HCT116 (cell line): ENCODE results near the gene SLC12A8. TPM values are rescaled to one million over a fixed set of nuclear protein-coding genes. Genes with fewer than 3 reads are reported as not detected.
A peak's percentile ranks its signal among the peaks of the same experiment; 100 is the strongest.

Experiments
- ATAC-seq: fragments of 200-7000 bp; cut with Tn5 transposase; 2 replicates; pipeline ENCODE4 v1.9.1; 2020; ENCODE audit warnings: mild to moderate bottlenecking, moderate library complexity
- BruUV-seq: library from RNA; stranded (reverse); fragments of 400-500 nt; replicated peaks from 2 replicates; lab custom pipeline; 2021; lab: Mats Ljungman, UMichigan
- CTCF ChIA-PET: fragments of 300-600 bp; sonication (Branson Sonifier 250); formaldehyde crosslinking; loops from one replicate; lab custom pipeline; 2021; ENCODE audit warnings: antibody characterized with exemption; lab: Charles Lee
- POLR2A ChIA-PET: fragments of 300-600, 350-600 bp; sonication (Branson Sonifier 250); formaldehyde crosslinking; loops from one replicate; lab custom pipeline; 2021; ENCODE audit warnings: antibody characterized with exemption; lab: Charles Lee
- RAD21 ChIA-PET, 2 experiments: fragments of 300-600 bp; sonication (Branson Sonifier 250); formaldehyde crosslinking; loops; one replicate each; lab custom pipeline; 2023; ENCODE audit warnings: low total read pairs in 2 of 2; ENCODE audit not compliant: uncharacterized antibody in 2 of 2, unreplicated experiment in 2 of 2, low non-redundant PET in 1 of 2; lab: Charles Lee
- DNase-seq: peaks from one replicate; pipeline ENCODE4 v3.0.0-alpha.2; 2010; ENCODE audit warnings: low read depth, low spot score
- H2AFZ ChIP-seq: fragments of 200-600 bp; shearing (Covaris generic), sonication (generic); 2 replicates; pipeline ENCODE4 v1.6.1; 2017; ENCODE audit warnings: low read depth, mixed run types, mixed read lengths, antibody characterized with exemption, low read length; ENCODE audit not compliant: poor library complexity, severe bottlenecking
- H3K27ac ChIP-seq: 2 replicates; pipeline ENCODE4 v1.5.1; 2012; ENCODE audit warnings: low read depth, low read length
- H3K27me3 ChIP-seq: fragments of 200-600 bp; sonication (generic); 2 replicates; pipeline ENCODE4 v1.6.1; 2016; ENCODE audit warnings: mixed run types, low read length, mixed read lengths; ENCODE audit not compliant: insufficient read depth
- H3K36me3 ChIP-seq, 2 experiments: fragments of 200-500 bp in 1 of 2; fragments of 200-600 bp in 1 of 2; sonication (Bioruptor generic) in 1 of 2; sonication (generic) in 1 of 2; 2 replicates each; pipeline versions ENCODE4 v1.5.1 to v1.6.1; 2014 to 2016; ENCODE audit warnings: low read length in 2 of 2, inconsistent platforms in 1 of 2, mixed read lengths in 1 of 2, mixed run types in 1 of 2; ENCODE audit not compliant: insufficient read depth in 2 of 2, control insufficient read depth in 1 of 2
- H3K4me1 ChIP-seq, 2 experiments: fragments of 200-600 bp in 1 of 2; sonication (generic) in 1 of 2; 2 replicates each; pipeline versions ENCODE4 v1.5.1 to v1.6.1; 2012 to 2017; ENCODE audit warnings: low read length in 2 of 2, inconsistent platforms in 1 of 2, mild to moderate bottlenecking in 1 of 2, mixed read lengths in 1 of 2, mixed run types in 1 of 2, moderate library complexity in 1 of 2; ENCODE audit not compliant: insufficient read depth in 2 of 2, control insufficient read depth in 1 of 2
- H3K4me2 ChIP-seq: fragments of 200-600 bp; sonication (generic); 2 replicates; pipeline ENCODE4 v1.6.1; 2017; ENCODE audit warnings: mixed run types, low read length, mixed read lengths
- H3K4me3 ChIP-seq, 2 experiments: fragments of 200-600 bp in 1 of 2; sonication (generic) in 1 of 2; replicated peaks in 1 of 2; 2 replicates each; pipeline ENCODE4 v1.5.1; 2011 to 2016; ENCODE audit warnings: low read length in 2 of 2, control low read depth in 1 of 2, low read depth in 1 of 2, mild to moderate bottlenecking in 1 of 2, mixed read lengths in 1 of 2, mixed run types in 1 of 2
- H3K79me2 ChIP-seq: fragments of 200-600 bp; sonication (generic); 2 replicates; pipeline ENCODE4 v1.6.1; 2017; ENCODE audit warnings: mild to moderate bottlenecking, mixed run types, low read length, moderate library complexity, mixed read lengths; ENCODE audit not compliant: insufficient read depth
- H3K9ac ChIP-seq: fragments of 200-600 bp; sonication (generic); 2 replicates; pipeline ENCODE4 v1.6.1; 2016; ENCODE audit warnings: low read length, mixed read lengths
- H3K9me2 ChIP-seq: fragments of 200-600 bp; sonication (generic), shearing (Covaris generic); 2 replicates; pipeline ENCODE4 v1.6.1; 2017; ENCODE audit warnings: mixed run types, mild to moderate bottlenecking, moderate library complexity; ENCODE audit not compliant: insufficient read depth
- H3K9me3 ChIP-seq, 2 experiments: fragments of 200-500 bp in 1 of 2; fragments of 200-600 bp in 1 of 2; sonication (Bioruptor generic) in 1 of 2; sonication (generic) in 1 of 2; 2 replicates each; pipeline ENCODE4 v1.6.1; 2014 to 2017; ENCODE audit warnings: low read length in 2 of 2, mixed read lengths in 2 of 2, inconsistent platforms in 1 of 2, low read depth in 1 of 2, mild to moderate bottlenecking in 1 of 2, mixed run types in 1 of 2, moderate library complexity in 1 of 2; ENCODE audit not compliant: control insufficient read depth in 1 of 2, insufficient read depth in 1 of 2
- H4K20me1 ChIP-seq: fragments of 200-600 bp; sonication (generic), shearing (Covaris generic); 2 replicates; pipeline ENCODE4 v1.6.1; 2017; ENCODE audit warnings: mixed run types, mild to moderate bottlenecking, moderate library complexity; ENCODE audit not compliant: insufficient read depth
- CEBPB ChIP-seq: IDR thresholded peaks from 2 replicates; pipeline ENCODE4 v1.6.1; 2012; ENCODE audit warnings: low read depth
- EZH2 ChIP-seq: fragments of 200-600 bp; sonication (generic); IDR thresholded peaks from 2 replicates; pipeline ENCODE4 v1.6.1; 2017; ENCODE audit warnings: antibody characterized with exemption, mixed run types
- FOSL1 ChIP-seq: IDR thresholded peaks from 2 replicates; pipeline ENCODE4 v1.6.1; 2012; ENCODE audit warnings: low read depth
- POLR2A ChIP-seq: IDR thresholded peaks from 2 replicates; pipeline ENCODE4 v1.7.0; 2011; ENCODE audit warnings: borderline replicate concordance; ENCODE audit not compliant: insufficient read depth, insufficient read length; ENCODE audit errors: extremely low read depth
- RAD21 ChIP-seq: IDR thresholded peaks from 2 replicates; pipeline ENCODE4 v1.6.1; 2012; ENCODE audit warnings: low read depth, mild to moderate bottlenecking
- YY1 ChIP-seq: IDR thresholded peaks from 2 replicates; pipeline ENCODE4 v1.6.1; 2011; ENCODE audit warnings: low read length, low read depth, moderate library complexity, mild to moderate bottlenecking; ENCODE audit not compliant: insufficient replicate concordance; ENCODE audit errors: extremely low read depth
- ZFX ChIP-seq: fragments of 450-650 bp; IDR thresholded peaks from 2 replicates; pipeline ENCODE4 v1.6.1; 2017
- intact Hi-C: fragments of 100-400 bp; cut with micrococcal nuclease; formaldehyde crosslinking; loops from 2 replicates; pipeline ENCODE4 v1.10.0; 2022
- total RNA-seq: library from RNA; stranded (reverse); gene quantifications from one replicate; pipeline ENCODE4 v1.2.1, GENCODE V29; 2021; ENCODE audit not compliant: unreplicated experiment
- TF ChIP-seq, protein P1 (sequence below): IDR thresholded peaks from 2 replicates; pipeline ENCODE4 v1.6.1; 2011; ENCODE audit warnings: mild to moderate bottlenecking, low read length, moderate library complexity; ENCODE audit not compliant: insufficient replicate concordance; ENCODE audit errors: extremely low read depth
- TF ChIP-seq, protein P2 (sequence below), 3 experiments: fragments of 200-600 bp in 1 of 3; sonication (generic) in 1 of 3; IDR thresholded peaks in 2 of 3; conservative IDR thresholded peaks in 1 of 3; 2 replicates each; pipeline ENCODE4 v1.5.1; 2012 to 2017; ENCODE audit warnings: low read depth in 2 of 3, low read length in 2 of 3, antibody characterized with exemption in 1 of 3, borderline replicate concordance in 1 of 3, control low read depth in 1 of 3, mild to moderate bottlenecking in 1 of 3, mixed read lengths in 1 of 3, mixed run types in 1 of 3, moderate library complexity in 1 of 3; ENCODE audit not compliant: insufficient read depth in 1 of 3
- TF ChIP-seq, protein P3 (sequence below): IDR thresholded peaks from 2 replicates; pipeline ENCODE4 v1.6.1; 2012; ENCODE audit warnings: low read depth
- TF ChIP-seq, protein P4 (sequence below): IDR thresholded peaks from 2 replicates; pipeline ENCODE4 v1.6.1; 2012
- TF ChIP-seq, protein P5 (sequence below): IDR thresholded peaks from 2 replicates; pipeline ENCODE4 v1.6.1; 2012

SLC12A8 gene
- total RNA-seq, 1 experiment from 2014 or later, result 19.9 TPM

DNA sequence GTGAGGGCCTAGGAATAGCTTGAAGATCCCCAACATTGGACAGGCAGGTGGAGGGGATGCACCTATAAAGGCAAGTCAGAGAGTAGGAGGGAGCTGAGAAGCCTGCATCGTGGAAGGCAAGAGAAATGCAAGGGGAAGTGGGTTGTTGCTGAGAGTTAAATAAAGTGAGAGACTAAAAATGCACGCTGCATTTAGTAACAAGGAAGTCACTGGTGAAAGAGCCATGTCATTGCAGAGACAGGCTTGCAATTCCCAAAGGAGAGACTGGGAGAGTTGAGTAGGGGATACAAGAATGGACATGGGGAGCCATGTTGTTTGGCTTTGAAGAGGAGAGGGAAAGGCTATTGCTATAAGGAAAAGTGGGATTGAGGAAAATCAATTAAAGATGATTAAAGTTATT is 79.7 kb downstream of the SLC12A8 start (continued):
- TF ChIP-seq, protein P1, sequence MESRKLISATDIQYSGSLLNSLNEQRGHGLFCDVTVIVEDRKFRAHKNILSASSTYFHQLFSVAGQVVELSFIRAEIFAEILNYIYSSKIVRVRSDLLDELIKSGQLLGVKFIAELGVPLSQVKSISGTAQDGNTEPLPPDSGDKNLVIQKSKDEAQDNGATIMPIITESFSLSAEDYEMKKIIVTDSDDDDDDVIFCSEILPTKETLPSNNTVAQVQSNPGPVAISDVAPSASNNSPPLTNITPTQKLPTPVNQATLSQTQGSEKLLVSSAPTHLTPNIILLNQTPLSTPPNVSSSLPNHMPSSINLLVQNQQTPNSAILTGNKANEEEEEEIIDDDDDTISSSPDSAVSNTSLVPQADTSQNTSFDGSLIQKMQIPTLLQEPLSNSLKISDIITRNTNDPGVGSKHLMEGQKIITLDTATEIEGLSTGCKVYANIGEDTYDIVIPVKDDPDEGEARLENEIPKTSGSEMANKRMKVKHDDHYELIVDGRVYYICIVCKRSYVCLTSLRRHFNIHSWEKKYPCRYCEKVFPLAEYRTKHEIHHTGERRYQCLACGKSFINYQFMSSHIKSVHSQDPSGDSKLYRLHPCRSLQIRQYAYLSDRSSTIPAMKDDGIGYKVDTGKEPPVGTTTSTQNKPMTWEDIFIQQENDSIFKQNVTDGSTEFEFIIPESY, result no peak

DNA sequence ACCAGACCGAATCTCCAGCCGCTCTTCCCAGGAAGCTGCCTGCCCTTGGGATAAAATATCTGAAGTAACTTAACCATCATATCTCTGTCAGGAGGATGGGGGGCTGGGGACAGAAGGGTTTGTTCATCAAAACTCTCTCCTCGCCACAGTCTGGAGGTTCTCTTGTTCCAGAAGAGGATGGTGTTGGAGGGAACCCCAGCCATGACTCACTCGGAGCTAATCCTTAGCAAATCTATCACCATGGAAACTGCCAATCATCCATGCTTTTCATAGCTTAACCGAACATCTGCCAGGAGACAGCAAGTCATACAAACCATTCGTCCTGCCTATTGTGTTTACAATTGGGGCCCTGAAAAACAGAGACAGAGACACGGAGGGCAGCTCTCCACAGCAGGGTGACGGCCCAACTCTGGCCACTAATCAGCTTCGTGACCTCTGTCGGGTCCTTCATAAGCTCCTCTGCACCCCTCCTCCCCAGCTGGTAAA is 83.0 kb downstream of the SLC12A8 start:
- POLR2A ChIA-PET, result no interaction called here
- Histone ChIP-seq H3K9me3 (no peaks in the 10 kb centered on the region), H3K9ac (no peak overlapping the region), H2AFZ (no peak overlapping the region), H3K79me2 (no peaks in the 10 kb centered on the region), H3K4me1 (peaks cover 15 to 16% of the 10 kb centered on the region in 2 experiments), H4K20me1 (no peaks in the 10 kb centered on the region), H3K4me3 (no peak overlapping the region), H3K36me3 (no peaks in the 10 kb centered on the region), H3K27ac (no peak overlapping the region), H3K27me3 (no peaks in the 10 kb centered on the region), H3K4me2 (peak overlapping the region; percentile 10), H3K9me2 (no peaks in the 10 kb centered on the region)
- CTCF ChIA-PET, result interaction anchor here (1.3 kb wide), 1 partner anchor 21 kb away, joined by 5 read pairs; no protein-coding TSS in a partner anchor
- DNase-seq (no peak), ATAC-seq (peak; percentile 81)
- intact Hi-C loops, result no loop called here
- no TSS peak for BruUV-seq
- TF ChIP-seq, protein P2, sequence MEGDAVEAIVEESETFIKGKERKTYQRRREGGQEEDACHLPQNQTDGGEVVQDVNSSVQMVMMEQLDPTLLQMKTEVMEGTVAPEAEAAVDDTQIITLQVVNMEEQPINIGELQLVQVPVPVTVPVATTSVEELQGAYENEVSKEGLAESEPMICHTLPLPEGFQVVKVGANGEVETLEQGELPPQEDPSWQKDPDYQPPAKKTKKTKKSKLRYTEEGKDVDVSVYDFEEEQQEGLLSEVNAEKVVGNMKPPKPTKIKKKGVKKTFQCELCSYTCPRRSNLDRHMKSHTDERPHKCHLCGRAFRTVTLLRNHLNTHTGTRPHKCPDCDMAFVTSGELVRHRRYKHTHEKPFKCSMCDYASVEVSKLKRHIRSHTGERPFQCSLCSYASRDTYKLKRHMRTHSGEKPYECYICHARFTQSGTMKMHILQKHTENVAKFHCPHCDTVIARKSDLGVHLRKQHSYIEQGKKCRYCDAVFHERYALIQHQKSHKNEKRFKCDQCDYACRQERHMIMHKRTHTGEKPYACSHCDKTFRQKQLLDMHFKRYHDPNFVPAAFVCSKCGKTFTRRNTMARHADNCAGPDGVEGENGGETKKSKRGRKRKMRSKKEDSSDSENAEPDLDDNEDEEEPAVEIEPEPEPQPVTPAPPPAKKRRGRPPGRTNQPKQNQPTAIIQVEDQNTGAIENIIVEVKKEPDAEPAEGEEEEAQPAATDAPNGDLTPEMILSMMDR (IDR thresholded peaks at IDR 0.05 in 2 of 3, conservative IDR thresholded peaks at IDR 0.05 in 1 of 3; ENCODE audit: borderline replicate concordance in 1 of 3, insufficient read depth in 1 of 3, low read depth in 2 of 3, low read length in 2 of 3), result no peak
- TF ChIP-seq CEBPB (no peak), RAD21 (no peak), FOSL1 (no peak), YY1 (no peak), POLR2A (no peak), ZFX (no peak), EZH2 (no peak)
- TF ChIP-seq, protein P3, sequence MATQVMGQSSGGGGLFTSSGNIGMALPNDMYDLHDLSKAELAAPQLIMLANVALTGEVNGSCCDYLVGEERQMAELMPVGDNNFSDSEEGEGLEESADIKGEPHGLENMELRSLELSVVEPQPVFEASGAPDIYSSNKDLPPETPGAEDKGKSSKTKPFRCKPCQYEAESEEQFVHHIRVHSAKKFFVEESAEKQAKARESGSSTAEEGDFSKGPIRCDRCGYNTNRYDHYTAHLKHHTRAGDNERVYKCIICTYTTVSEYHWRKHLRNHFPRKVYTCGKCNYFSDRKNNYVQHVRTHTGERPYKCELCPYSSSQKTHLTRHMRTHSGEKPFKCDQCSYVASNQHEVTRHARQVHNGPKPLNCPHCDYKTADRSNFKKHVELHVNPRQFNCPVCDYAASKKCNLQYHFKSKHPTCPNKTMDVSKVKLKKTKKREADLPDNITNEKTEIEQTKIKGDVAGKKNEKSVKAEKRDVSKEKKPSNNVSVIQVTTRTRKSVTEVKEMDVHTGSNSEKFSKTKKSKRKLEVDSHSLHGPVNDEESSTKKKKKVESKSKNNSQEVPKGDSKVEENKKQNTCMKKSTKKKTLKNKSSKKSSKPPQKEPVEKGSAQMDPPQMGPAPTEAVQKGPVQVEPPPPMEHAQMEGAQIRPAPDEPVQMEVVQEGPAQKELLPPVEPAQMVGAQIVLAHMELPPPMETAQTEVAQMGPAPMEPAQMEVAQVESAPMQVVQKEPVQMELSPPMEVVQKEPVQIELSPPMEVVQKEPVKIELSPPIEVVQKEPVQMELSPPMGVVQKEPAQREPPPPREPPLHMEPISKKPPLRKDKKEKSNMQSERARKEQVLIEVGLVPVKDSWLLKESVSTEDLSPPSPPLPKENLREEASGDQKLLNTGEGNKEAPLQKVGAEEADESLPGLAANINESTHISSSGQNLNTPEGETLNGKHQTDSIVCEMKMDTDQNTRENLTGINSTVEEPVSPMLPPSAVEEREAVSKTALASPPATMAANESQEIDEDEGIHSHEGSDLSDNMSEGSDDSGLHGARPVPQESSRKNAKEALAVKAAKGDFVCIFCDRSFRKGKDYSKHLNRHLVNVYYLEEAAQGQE, result no peak
- TF ChIP-seq, protein P4, sequence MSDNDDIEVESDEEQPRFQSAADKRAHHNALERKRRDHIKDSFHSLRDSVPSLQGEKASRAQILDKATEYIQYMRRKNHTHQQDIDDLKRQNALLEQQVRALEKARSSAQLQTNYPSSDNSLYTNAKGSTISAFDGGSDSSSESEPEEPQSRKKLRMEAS, result no peak
- TF ChIP-seq, protein P5, sequence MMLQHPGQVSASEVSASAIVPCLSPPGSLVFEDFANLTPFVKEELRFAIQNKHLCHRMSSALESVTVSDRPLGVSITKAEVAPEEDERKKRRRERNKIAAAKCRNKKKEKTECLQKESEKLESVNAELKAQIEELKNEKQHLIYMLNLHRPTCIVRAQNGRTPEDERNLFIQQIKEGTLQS, result no peak
- RAD21 ChIA-PET, result no interaction called here
